Measurements from ENCODE around the gene CSTPP1. TPM values are rescaled to one million over a fixed set of nuclear protein-coding genes. Genes with fewer than 3 reads are reported as not detected.

Gene CSTPP1
- total and polyA plus RNA-seq, 3 donors from 2014 or later = 39.0 to 70.0 (median 44.9) TPM

GRCh38 chr11:46976182-46976854 lies 39.8 kb downstream of the CSTPP1 start:
- H3K36me3 ChIP-seq (ENCODE audit: low read depth, missing control alignments) = no peaks in the 10 kb centered on the region
- no peaks in the 10 kb centered on the region for H3K4me1 ChIP-seq
- no peak overlapping the region for H3K4me3 ChIP-seq
- intact Hi-C loops (cut with DNase I; ENCODE audit: low total_unique reads) = no loop called here
- no peaks in the 10 kb centered on the region for H3K9me3 ChIP-seq
- TF ChIP-seq, protein P1, sequence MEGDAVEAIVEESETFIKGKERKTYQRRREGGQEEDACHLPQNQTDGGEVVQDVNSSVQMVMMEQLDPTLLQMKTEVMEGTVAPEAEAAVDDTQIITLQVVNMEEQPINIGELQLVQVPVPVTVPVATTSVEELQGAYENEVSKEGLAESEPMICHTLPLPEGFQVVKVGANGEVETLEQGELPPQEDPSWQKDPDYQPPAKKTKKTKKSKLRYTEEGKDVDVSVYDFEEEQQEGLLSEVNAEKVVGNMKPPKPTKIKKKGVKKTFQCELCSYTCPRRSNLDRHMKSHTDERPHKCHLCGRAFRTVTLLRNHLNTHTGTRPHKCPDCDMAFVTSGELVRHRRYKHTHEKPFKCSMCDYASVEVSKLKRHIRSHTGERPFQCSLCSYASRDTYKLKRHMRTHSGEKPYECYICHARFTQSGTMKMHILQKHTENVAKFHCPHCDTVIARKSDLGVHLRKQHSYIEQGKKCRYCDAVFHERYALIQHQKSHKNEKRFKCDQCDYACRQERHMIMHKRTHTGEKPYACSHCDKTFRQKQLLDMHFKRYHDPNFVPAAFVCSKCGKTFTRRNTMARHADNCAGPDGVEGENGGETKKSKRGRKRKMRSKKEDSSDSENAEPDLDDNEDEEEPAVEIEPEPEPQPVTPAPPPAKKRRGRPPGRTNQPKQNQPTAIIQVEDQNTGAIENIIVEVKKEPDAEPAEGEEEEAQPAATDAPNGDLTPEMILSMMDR (IDR thresholded peaks at IDR 0.05) = no peak
- no peak for TF ChIP-seq POLR2A (IDR thresholded peaks at IDR 0.05)
- DNase-seq = no peak
- no peaks in the 10 kb centered on the region for H3K27me3 ChIP-seq
- 82 to 87% methylated on average over 5 of the region's 5 CpGs for WGBS, 2 donors
- no peak overlapping the region for H3K27ac ChIP-seq

- TF ChIP-seq, protein P1 (IDR thresholded peaks at IDR 0.05) = no peak
- TF ChIP-seq POLR2A (IDR thresholded peaks at IDR 0.05) = no peak
- H3K4me3 ChIP-seq = no peak overlapping the region
- WGBS, 2 donors = 75 to 76% methylated on average over 7 of the region's 7 CpGs
- DNase-seq = no peak
- no peaks in the 10 kb centered on the region for H3K9me3 ChIP-seq
- no peak overlapping the region for H3K27ac ChIP-seq
- H3K27me3 ChIP-seq = no peaks in the 10 kb centered on the region
- intact Hi-C loops (cut with DNase I; ENCODE audit: low total_unique reads) = no loop called here
- H3K36me3 ChIP-seq (ENCODE audit: low read depth, missing control alignments) = no peaks in the 10 kb centered on the region
- H3K4me1 ChIP-seq = no peaks in the 10 kb centered on the region
These were observed 40.7 kb downstream of the CSTPP1 start for GRCh38 chr11:46977038-46977813.

DNA sequence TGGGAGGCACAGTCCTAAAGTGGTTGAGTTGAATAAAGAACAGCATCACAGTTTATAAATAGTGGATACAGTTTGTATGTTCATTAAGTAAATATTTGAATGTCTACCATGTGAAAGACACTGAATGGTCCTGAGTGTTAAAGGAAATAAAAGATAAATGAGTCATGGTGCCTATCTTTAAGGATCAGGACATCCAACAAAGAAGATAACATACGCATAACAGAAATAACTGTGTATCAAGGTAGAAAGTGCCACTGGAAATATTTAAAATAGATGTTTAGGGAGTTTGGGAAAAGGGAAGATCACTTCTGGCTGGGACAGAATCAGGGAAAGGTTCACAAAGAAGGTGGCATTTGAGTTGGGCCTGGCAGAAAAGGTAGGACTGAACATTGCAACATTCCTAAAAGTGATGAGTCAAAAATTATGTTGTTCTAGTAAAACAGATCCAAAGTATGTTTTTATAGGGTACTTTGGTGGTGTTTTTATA lies 41.5 kb downstream of the CSTPP1 start:
- Histone ChIP-seq H3K4me1 (no peaks in the 10 kb centered on the region), H3K9me3 (no peaks in the 10 kb centered on the region), H3K27ac (no peak overlapping the region), H3K4me3 (no peak overlapping the region), H3K27me3 (no peaks in the 10 kb centered on the region), H3K36me3 (ENCODE audit: low read depth, missing control alignments) (no peaks in the 10 kb centered on the region)
- intact Hi-C loops (cut with DNase I; ENCODE audit: low total_unique reads) = no loop called here
- no peak for DNase-seq
- TF ChIP-seq POLR2A (IDR thresholded peaks at IDR 0.05) = no peak
- WGBS, 2 donors = 65 to 78% methylated on average over 1 of the region's 1 CpG

DNA sequence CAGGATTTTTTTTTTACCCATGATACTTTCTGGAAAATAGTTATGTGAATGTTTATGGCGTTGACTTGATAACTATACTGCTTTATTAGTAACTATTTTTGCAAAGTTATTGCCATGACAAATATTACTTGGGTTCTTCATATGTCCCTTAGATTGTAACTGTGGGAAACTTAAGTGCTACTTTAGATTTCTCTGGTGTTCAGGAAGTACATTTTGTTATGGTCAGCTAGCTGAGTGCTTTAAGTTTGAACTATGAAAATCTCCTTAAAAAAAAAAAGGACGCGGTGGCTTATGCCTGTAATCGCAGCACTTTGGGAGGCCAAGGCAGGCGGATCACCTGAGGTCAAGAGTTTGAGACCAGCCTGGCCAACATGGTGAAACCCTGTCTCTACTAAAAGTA lies 42.8 kb downstream of the CSTPP1 start:
- H3K4me1 ChIP-seq = no peaks in the 10 kb centered on the region

GRCh38 chr11:46981436-46981835 lies 44.9 kb downstream of the CSTPP1 start:
- TF ChIP-seq, protein P1 (IDR thresholded peaks at IDR 0.05) = no peak
- no peak for TF ChIP-seq POLR2A (IDR thresholded peaks at IDR 0.05)
- no peak for DNase-seq
- intact Hi-C loops (cut with DNase I; ENCODE audit: low total_unique reads) = no loop called here
- Histone ChIP-seq H3K27ac (no peak overlapping the region), H3K4me3 (no peak overlapping the region), H3K4me1 (no peaks in the 10 kb centered on the region), H3K9me3 (no peaks in the 10 kb centered on the region), H3K36me3 (ENCODE audit: low read depth, missing control alignments) (no peaks in the 10 kb centered on the region), H3K27me3 (no peaks in the 10 kb centered on the region)
- 85 to 93% methylated on average over 3 of the region's 3 CpGs for WGBS, 2 donors

More for the DNA sequence above, 42.8 kb downstream of the CSTPP1 start:
- no peak overlapping the region for H3K27ac ChIP-seq
- H3K27me3 ChIP-seq = no peaks in the 10 kb centered on the region
- no peak overlapping the region for H3K4me3 ChIP-seq
- WGBS, 2 donors = 79 to 87% methylated on average over 5 of the region's 5 CpGs
- DNase-seq = no peak
- intact Hi-C loops (cut with DNase I; ENCODE audit: low total_unique reads) = no loop called here
- H3K9me3 ChIP-seq = no peaks in the 10 kb centered on the region
- no peaks in the 10 kb centered on the region for H3K36me3 ChIP-seq (ENCODE audit: low read depth, missing control alignments)
- TF ChIP-seq POLR2A (IDR thresholded peaks at IDR 0.05) = no peak
- TF ChIP-seq, protein P1 (IDR thresholded peaks at IDR 0.05) = no peak
